Measurements from ENCODE around the gene NBDY. TPM values are rescaled to one million over a fixed set of nuclear protein-coding genes. Genes with fewer than 3 reads are reported as not detected.

NBDY gene
- total RNA-seq, 1 donor from 2014 or later = 2.6 TPM

DNA sequence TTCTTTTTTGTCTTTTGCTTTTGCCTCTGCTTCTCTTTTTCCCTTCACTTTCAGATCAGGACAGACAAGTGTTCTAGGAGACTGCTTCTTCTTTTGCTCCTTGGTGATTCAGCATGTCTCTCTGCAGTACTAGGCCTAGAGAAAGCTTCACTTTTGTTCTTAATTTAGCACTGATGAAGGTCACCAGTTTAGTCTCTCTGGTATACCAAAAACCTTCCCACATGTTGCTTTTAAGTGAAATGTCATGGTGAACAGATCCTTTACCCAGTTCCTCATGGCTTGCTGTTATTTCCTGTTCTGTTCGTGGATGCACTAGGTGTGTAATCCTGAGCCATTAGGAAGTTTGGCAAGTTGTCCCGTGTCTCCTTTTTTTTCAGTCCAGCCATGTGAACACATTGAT, 53.3 kb downstream of the NBDY start:
- peaks cover 1% of the 10 kb centered on the region for H3K36me3 ChIP-seq (ENCODE audit: control insufficient read depth, insufficient read depth, low read length)
- no peak overlapping the region for H3K4me3 ChIP-seq (ENCODE audit: low read depth, low read length)
- no peaks in the 10 kb centered on the region for H3K27me3 ChIP-seq (ENCODE audit: control insufficient read depth, insufficient read depth, low read length)
- TF ChIP-seq, protein P1, sequence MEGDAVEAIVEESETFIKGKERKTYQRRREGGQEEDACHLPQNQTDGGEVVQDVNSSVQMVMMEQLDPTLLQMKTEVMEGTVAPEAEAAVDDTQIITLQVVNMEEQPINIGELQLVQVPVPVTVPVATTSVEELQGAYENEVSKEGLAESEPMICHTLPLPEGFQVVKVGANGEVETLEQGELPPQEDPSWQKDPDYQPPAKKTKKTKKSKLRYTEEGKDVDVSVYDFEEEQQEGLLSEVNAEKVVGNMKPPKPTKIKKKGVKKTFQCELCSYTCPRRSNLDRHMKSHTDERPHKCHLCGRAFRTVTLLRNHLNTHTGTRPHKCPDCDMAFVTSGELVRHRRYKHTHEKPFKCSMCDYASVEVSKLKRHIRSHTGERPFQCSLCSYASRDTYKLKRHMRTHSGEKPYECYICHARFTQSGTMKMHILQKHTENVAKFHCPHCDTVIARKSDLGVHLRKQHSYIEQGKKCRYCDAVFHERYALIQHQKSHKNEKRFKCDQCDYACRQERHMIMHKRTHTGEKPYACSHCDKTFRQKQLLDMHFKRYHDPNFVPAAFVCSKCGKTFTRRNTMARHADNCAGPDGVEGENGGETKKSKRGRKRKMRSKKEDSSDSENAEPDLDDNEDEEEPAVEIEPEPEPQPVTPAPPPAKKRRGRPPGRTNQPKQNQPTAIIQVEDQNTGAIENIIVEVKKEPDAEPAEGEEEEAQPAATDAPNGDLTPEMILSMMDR (IDR thresholded peaks at IDR 0.05; ENCODE audit: insufficient read depth, low read length, severe bottlenecking) = no peak
- no peak for DNase-seq (ENCODE audit: low read depth)
- no peak for FAIRE-seq

DNA sequence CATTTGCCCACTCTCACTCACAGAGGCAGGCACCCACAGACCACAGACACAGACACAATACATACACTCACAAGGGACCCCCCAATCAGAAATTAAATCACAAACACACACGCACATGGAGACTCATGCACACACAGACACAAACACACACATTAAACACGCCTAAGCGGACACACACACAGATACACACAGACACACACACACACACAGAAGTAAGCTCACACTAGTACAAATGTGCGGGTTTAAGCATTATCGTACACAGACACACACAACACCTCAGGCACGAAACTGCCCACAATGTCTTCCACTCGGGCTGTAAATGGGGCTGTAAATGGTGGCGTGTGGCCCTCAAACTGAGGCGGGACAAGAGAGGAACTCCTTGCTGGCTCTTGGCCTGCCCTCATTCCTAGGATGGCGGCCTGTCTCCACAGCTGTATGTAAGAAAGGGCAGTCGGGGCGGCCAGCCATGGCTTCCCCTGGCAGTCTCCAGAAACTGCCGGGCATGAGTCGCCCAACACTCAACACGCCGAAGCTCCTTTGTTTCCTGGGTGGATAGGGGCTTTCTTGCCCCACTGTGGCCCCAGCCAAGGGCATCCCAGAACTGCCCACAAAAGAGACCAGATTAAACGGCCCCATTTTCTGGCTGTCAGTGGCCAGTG, 53.9 kb downstream of the NBDY start:
- no peak overlapping the region for H3K4me3 ChIP-seq (ENCODE audit: low read depth, low read length)
- no peaks in the 10 kb centered on the region for H3K27me3 ChIP-seq (ENCODE audit: control insufficient read depth, insufficient read depth, low read length)
- TF ChIP-seq, protein P1 (IDR thresholded peaks at IDR 0.05; ENCODE audit: insufficient read depth, low read length, severe bottlenecking) = no peak
- FAIRE-seq (no peak), DNase-seq (ENCODE audit: low read depth) (no peak)
- peaks cover 1% of the 10 kb centered on the region for H3K36me3 ChIP-seq (ENCODE audit: control insufficient read depth, insufficient read depth, low read length)

DNA sequence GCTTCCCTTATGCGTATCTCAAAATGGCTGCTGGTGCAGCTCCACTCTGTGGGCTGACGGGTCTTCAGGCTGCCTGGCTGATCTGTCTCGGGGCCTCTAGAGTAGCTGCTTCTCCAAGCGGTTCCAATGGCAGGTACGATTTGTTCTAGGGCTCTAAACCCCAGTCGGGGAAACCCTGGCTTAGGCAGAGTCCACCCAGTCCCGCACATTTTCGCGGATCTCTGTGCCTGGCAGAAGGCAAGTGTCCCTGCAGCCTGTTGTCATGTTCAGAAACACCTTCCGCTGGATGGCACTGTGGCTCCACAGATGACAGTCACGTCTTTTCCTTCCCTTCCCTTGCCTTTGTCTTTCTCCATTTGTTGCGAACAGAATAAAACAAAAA, 54.4 kb downstream of the NBDY start:
- DNase-seq (ENCODE audit: low read depth) (no peak), FAIRE-seq (no peak)
- TF ChIP-seq, protein P1 (IDR thresholded peaks at IDR 0.05; ENCODE audit: insufficient read depth, low read length, severe bottlenecking) = no peak
- H3K36me3 ChIP-seq (ENCODE audit: control insufficient read depth, insufficient read depth, low read length) = peaks cover 1% of the 10 kb centered on the region
- H3K27me3 ChIP-seq (ENCODE audit: control insufficient read depth, insufficient read depth, low read length) = no peaks in the 10 kb centered on the region
- no peak overlapping the region for H3K4me3 ChIP-seq (ENCODE audit: low read depth, low read length)

DNA sequence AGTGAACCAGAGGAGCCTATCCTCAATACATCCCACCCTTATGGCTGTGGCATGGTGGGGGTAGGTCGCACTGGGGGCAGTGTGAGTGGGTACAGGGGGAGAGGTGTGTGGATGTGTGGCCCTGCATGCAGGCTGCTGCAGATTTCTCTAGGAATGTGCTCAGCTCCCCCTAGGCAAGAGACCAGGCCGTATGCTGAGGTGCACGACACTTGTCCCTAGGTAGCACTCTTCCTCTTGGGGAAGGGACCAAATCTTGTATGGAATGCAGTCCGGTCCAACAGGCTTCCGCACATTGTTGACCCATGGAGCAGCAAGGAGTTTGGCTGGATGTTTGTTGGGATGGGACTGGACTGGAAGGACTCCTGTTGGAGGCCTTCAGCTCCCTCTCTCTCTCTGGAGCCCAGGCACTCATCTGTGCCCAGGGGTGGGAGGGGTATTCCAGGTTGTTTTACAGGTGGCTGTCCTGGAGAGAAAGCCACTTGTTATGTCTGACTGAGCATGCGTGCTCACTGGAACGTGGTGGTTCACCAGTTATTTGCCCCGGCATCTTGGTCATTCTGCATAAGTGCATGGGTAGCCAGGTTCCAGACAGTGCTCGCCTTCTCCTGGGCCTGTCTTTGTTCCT, 55.1 kb downstream of the NBDY start:
- Histone ChIP-seq H3K36me3 (ENCODE audit: control insufficient read depth, insufficient read depth, low read length) (peaks cover 1% of the 10 kb centered on the region), H3K4me3 (ENCODE audit: low read depth, low read length) (no peak overlapping the region), H3K27me3 (ENCODE audit: control insufficient read depth, insufficient read depth, low read length) (no peaks in the 10 kb centered on the region)
- DNase-seq (ENCODE audit: low read depth) (no peak), FAIRE-seq (no peak)
- TF ChIP-seq, protein P1 (IDR thresholded peaks at IDR 0.05; ENCODE audit: insufficient read depth, low read length, severe bottlenecking) = no peak

DNA sequence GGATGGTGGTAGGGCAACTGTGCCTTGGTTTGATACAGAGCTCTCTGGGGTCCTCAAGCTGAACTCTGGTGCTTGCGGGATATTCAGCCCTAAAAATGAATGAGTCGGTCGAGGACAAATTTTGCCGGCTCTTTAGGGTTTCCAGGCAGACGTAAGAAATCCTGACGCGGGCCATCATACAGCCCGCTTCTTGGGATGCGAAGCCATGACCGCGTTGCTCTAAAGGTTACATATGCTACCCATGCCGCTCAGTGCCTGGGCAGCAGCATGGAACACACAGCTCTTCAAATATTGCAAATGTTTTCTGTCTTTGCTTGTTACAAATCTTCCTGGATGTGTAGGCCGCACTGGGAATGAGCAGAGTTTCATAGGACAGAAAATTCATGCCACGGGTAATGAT, 55.6 kb downstream of the NBDY start:
- Histone ChIP-seq H3K27me3 (ENCODE audit: control insufficient read depth, insufficient read depth, low read length) (no peaks in the 10 kb centered on the region), H3K36me3 (ENCODE audit: control insufficient read depth, insufficient read depth, low read length) (peaks cover 1% of the 10 kb centered on the region), H3K4me3 (ENCODE audit: low read depth, low read length) (no peak overlapping the region)
- DNase-seq (ENCODE audit: low read depth) (no peak), FAIRE-seq (peak; percentile 88)
- TF ChIP-seq, protein P1 (IDR thresholded peaks at IDR 0.05; ENCODE audit: insufficient read depth, low read length, severe bottlenecking) = no peak

All from bronchial epithelial cell (primary cell).